ENCODE results near the gene ANGPTL7. TPM values are rescaled to one million over a fixed set of nuclear protein-coding genes. Genes with fewer than 3 reads are reported as not detected.

The ANGPTL7 gene
- not detected in 2 replicates for total RNA-seq

DNA sequence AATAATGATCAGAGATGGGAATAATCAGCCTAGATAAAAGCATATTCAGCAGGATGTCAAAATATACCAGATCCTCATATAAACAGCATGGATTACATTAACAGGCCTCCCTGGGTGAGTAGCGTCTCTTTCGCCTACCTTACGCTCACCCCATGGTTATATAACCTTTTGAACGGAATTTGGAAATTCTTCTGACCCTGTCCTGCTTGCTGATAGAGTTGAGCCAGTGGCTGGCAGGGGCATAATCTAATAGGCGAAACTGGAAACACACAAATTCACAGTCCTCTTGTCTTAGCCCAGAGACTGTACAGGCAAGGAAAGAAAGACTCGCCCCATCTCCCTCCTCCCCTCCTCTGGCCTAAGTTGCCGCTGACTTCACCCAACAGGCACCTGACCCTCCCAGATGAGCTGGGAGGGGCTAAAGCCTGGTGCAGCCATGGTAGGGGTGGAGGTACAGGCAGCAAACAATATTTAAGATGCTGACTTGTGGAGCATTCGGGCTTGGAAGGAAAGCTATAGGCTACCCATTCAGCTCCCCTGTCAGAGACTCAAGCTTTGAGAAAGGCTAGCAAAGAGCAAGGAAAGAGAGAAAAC, at the start of gene ANGPTL7:
Gene ANGPTL7, plus strand, starts transcription at position 498 of the 594 bp plus-strand sequence. CDS start 225 bp downstream, outside the sequence.

Small RNA genes lying within 50 kb of the gene (small RNA-seq; reads per million reads assigned to genes)
- not detected for gene RNU6-291P
- 0.33 reads per million, percentile 12 among the genes with 10 or more reads in this experiment for gene RNU6-537P
- not detected for gene RPL39P6

Other genes with a start within 250 kb of the ANGPTL7 start
- 73.5 and 85.2 TPM in 2 replicates for gene TARDBP, start 176.7 kb upstream of the ANGPTL7 start, total RNA-seq
- gene MASP2, start 142.1 kb upstream of the ANGPTL7 start, total RNA-seq: 0.20 TPM in 1 of 2 replicates, not detected in the other
- 41.2 and 45.7 TPM in 2 replicates for gene SRM, start 129.3 kb upstream of the ANGPTL7 start, total RNA-seq
- 55.9 and 66.3 TPM in 2 replicates for gene EXOSC10, start 89.5 kb upstream of the ANGPTL7 start, total RNA-seq
- gene MTOR, start 73.2 kb downstream of the ANGPTL7 start, total RNA-seq: 33.1 and 45.5 TPM in 2 replicates
- gene UBIAD1, start 83.8 kb downstream of the ANGPTL7 start, total RNA-seq: 12.9 and 14.5 TPM in 2 replicates